Measurements from ENCODE around the gene CLEC17A. TPM values are rescaled to one million over a fixed set of nuclear protein-coding genes. Genes with fewer than 3 reads are reported as not detected.
"Not testable (repeated sequence)": the region's sequence is repeated elsewhere in the genome, so short reads cannot be mapped to it uniquely, and the experiment has no call there.

Gene CLEC17A, protein sequence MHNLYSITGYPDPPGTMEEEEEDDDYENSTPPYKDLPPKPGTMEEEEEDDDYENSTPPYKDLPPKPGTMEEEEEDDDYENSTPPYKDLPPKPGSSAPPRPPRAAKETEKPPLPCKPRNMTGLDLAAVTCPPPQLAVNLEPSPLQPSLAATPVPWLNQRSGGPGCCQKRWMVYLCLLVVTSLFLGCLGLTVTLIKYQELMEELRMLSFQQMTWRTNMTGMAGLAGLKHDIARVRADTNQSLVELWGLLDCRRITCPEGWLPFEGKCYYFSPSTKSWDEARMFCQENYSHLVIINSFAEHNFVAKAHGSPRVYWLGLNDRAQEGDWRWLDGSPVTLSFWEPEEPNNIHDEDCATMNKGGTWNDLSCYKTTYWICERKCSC
- 0.04 TPM in 1 of 2 replicates, not detected in the other for total RNA-seq (2014; rRNA removed; shearing (Covaris generic))

DNA sequence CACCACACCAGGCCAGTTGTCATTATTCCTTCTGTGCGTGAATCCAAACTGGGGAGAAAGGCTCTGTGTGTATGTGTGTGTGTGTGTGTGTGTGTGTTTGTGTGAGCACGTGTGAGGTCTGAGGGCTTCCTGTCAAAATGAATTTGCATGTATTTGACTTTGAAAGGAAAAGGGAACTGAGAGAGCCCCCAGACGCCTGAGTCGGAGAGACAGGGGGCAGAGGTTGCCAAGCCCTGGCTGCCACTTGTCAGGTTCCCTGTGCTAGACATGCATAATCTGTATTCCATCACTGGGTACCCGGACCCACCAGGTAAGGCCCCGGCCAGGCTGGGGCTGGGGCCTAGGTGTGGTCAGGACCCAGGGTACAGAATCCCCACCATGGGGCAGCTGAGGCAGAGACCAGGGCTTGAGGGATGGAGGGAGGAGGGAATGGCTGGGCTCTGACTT, at the start of gene CLEC17A:
CLEC17A (plus strand) TSS at position 191 of the 447 bp plus-strand sequence; CDS start at position 268, 77 bp downstream.
- no peak for DNase-seq
- Histone ChIP-seq H3K9me3 (replicated peaks) (no peaks in the 10 kb centered on the region), H3K27me3 (no peaks in the 10 kb centered on the region), H3K36me3 (no peaks in the 10 kb centered on the region), H3K4me3 (no peak within 1 kb of the TSS), H3K4me1 (no peaks in the 10 kb centered on the region), H3K27ac (no peak within 1 kb of the TSS)

DNA sequence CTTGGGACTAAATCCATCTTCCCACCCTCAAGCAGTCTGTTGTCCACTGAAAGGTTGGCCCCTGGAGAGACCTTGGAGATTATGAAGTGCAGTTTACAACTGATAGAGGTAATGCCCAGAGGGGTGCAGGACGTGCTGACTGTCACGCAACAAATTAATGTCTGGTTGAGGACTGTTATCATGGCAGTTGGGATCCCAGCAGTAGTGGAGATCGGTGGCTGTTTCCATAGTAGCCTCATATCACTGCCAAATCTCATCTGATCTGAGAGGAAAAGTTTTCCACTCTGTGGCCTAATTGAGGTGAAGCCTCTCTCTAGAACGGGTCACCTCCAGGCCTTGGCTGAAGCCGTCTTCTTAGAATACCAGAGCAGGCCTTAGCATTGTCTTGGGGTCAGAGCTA, 49.4 kb upstream of the CLEC17A start:
- no peaks in the 10 kb centered on the region for H3K9me3 ChIP-seq (replicated peaks)
- H3K4me1 ChIP-seq = peaks cover 7% of the 10 kb centered on the region; the same call in 1 of the 2 replicates
- H3K4me3 ChIP-seq = no peak overlapping the region
- no peak overlapping the region for H3K27ac ChIP-seq
- no peaks in the 10 kb centered on the region for H3K27me3 ChIP-seq
- DNase-seq = no peak
- H3K36me3 ChIP-seq = peaks cover 18% of the 10 kb centered on the region

DNA sequence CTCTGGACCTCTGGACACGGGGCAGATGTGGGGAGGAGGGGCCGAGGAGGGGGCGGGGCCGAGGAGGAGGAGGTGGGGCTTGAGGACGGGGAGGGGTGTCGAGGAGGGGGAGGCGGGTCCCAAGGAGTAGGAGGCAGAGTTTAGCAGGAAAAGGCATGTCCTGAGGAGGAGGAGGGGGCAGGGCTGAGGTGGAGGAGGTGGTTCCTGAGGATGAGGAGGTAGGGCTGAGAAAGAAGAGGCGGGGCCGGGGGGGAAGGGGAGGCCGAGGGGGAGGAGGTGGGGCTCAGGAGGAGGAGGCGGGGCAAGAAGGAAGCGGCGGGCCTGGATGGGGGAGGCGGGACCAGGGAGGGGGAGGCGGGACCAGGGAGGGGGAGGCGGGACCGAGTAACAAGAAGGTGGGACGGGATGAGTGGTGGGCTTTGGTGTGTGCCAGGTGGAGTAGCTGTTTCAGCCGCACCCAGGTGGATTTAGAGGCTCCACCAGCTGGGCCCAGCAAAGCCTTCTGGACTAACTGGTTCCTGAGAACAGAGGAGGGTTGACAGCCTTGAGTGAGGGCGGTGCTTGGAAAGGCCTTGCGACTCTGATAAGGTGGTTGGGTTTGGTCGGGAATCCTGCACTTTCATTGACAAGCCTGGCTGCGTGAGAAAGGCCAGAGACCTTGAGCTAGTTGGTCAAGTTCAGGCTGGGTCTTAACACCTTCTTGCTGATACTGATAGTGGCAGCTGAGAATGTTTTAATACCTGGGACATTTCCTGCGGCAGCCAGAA, 45.8 kb upstream of the CLEC17A start:
- Histone ChIP-seq H3K27me3 (no peaks in the 10 kb centered on the region), H3K4me1 (no peaks in the 10 kb centered on the region), H3K36me3 (peaks cover 32% of the 10 kb centered on the region), H3K27ac (no peak overlapping the region), H3K9me3 (replicated peaks) (no peaks in the 10 kb centered on the region), H3K4me3 (no peak overlapping the region)
- peak; percentile 52 to 54 for DNase-seq

DNA sequence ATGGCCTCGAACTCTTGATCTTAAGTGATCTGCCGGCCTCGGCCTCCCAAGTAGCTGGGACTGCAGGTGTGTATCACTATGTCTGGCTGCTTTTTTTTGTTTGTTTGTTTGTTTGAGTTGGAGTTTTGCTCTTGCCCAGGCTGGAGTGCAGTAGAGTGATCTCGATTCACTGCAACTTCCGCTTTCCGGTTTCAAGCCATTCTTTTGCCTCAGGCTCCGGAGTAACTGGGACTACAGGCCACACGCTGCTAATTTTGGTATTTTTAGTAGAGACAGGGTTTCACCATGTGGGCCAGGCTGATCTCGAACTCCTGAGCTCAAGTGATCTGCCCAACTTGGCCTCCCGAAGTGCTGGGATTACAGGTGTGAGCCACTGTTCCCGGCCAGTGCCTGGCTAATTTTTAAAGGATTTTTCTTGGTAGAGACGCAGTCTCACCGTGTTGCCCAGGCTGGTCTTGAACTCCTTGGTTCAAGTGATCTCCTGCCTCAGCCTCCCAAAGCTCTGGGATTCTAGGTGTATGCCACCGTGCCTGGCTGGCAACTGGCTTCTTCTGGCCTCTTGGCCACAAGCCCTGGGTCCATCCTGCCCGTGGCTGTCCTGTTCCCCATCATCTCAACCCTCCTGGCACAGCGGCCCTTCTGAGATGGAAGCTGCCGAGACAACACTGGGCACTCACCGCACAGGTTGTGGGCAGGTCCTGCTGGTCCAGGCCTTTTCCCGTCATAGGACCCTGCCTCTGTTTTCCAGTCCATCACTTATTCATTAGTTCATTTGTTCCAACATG, 42.0 kb upstream of the CLEC17A start:
- Histone ChIP-seq H3K27me3 (no peaks in the 10 kb centered on the region), H3K27ac (no peak overlapping the region), H3K4me1 (no peaks in the 10 kb centered on the region), H3K4me3 (no peak overlapping the region), H3K36me3 (peaks cover 21% of the 10 kb centered on the region), H3K9me3 (replicated peaks) (no peaks in the 10 kb centered on the region)
- no peak for DNase-seq

DNA sequence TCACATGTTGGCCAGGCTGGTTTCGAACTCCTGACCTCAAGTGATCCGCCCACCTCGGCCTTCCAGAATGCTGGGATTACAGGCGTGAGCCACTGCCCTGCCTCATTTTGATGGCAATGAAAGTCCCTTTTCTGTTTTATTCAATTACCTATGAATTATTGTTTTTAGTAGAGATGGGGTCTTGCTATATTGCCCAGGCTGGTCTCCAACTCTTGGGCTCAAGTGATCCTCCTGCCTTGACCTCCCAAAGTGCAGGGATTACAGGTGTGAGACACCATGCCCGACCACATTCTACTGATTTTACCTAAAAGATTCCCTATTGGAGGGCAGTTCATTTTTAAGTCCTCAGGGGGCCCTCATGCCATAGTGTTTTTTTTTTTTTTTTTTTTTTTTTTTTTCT, 40.9 kb upstream of the CLEC17A start:
- DNase-seq; H3K4me3 ChIP-seq; H3K27me3 ChIP-seq; H3K27ac ChIP-seq; H3K4me1 ChIP-seq; H3K9me3 ChIP-seq (replicated peaks): not testable (repeated sequence)
- peaks cover 18% of the 10 kb centered on the region for H3K36me3 ChIP-seq

DNA sequence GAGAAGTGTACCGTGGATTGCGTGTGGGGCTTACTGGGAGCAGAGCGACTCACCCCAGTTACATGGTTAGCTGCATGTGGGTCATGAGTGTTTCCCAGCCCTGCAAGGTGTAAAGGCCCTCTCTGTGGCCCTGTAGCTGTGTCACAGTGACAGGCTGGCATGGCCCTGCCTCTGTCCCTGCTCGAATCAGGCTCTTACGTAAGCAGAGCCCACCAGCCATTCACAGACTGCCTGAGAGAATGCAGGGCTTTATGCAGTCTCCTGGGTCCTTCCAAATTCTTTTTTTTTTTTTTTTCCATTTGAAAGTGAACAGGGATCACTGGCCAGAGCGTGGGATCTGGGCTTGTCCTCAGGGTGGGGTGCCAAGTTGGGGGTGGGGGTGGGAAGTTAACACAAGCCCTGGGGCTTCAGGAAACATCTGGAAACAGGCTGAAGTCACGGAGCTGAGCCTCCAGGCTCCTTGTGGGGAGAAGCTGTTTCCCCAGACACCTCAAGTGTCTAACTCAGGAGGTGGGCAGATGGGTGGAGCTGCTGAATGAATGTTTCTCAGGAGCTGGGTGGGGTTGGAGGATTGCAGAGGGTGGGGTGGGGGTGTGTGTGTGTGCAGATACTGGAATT, 40.1 kb upstream of the CLEC17A start:
- no peaks in the 10 kb centered on the region for H3K27me3 ChIP-seq

DNA sequence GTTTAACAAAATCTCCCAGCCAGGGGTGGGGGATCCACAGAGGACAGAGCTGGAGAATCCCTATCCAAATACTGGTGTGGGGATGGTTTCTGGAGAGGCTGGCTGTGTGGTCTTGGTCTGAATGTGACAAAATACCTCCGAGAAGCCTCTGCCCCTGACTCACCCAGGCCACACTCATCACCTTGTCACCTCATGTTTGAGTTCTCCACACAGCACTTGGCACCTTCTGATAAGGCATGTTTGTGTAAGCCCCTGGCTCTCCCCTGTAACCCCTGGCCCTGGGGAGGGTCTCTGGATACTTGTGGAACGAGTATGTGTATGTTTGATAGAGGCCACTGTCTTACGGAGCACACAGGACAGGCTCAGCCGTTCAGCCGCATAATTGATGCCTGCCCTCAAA, 38.8 kb upstream of the CLEC17A start:
- Histone ChIP-seq H3K4me3 (no peak overlapping the region), H3K9me3 (replicated peaks) (no peaks in the 10 kb centered on the region), H3K27me3 (no peaks in the 10 kb centered on the region), H3K36me3 (peaks cover 19% of the 10 kb centered on the region), H3K27ac (no peak overlapping the region), H3K4me1 (no peaks in the 10 kb centered on the region)
- DNase-seq = no peak

More for the DNA sequence above, 40.1 kb upstream of the CLEC17A start:
- DNase-seq = no peak
- no peak overlapping the region for H3K4me3 ChIP-seq
- no peaks in the 10 kb centered on the region for H3K4me1 ChIP-seq
- no peaks in the 10 kb centered on the region for H3K9me3 ChIP-seq (replicated peaks)
- peaks cover 19% of the 10 kb centered on the region for H3K36me3 ChIP-seq
- H3K27ac ChIP-seq = no peak overlapping the region

GRCh38 chr19:14544977-14545715, 37.7 kb upstream of the CLEC17A start:
- Histone ChIP-seq H3K4me3 (no peak overlapping the region), H3K9me3 (replicated peaks) (no peaks in the 10 kb centered on the region), H3K27ac (no peak overlapping the region), H3K27me3 (no peaks in the 10 kb centered on the region), H3K36me3 (peaks cover 15% of the 10 kb centered on the region; the same call in 1 of the 2 replicates), H3K4me1 (no peaks in the 10 kb centered on the region)
- DNase-seq = peak; percentile 65 to 67

DNA sequence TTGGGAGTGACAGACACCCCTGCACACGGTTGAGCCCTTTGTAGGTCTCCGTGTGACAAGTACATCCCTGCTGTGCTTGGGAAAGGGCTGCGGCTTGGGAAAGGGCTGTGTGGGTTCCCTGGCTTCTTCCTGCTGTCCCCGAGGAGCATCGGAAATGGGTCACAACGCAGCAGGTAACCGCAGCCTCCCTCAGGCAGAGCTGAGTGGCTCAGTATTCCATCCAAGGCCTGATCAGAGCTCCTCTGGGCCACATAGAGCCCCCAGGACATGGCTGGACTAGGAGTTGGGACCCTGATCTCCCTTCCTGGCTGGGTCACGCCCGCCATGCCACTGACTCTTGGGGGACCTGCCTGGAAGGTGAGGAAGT, 37.2 kb upstream of the CLEC17A start:
- Histone ChIP-seq H3K27ac (no peak overlapping the region), H3K27me3 (no peaks in the 10 kb centered on the region), H3K36me3 (peaks cover 12% of the 10 kb centered on the region; the same call in 1 of the 2 replicates), H3K4me3 (no peak overlapping the region), H3K4me1 (no peaks in the 10 kb centered on the region), H3K9me3 (replicated peaks) (no peaks in the 10 kb centered on the region)
- no peak for DNase-seq

DNA sequence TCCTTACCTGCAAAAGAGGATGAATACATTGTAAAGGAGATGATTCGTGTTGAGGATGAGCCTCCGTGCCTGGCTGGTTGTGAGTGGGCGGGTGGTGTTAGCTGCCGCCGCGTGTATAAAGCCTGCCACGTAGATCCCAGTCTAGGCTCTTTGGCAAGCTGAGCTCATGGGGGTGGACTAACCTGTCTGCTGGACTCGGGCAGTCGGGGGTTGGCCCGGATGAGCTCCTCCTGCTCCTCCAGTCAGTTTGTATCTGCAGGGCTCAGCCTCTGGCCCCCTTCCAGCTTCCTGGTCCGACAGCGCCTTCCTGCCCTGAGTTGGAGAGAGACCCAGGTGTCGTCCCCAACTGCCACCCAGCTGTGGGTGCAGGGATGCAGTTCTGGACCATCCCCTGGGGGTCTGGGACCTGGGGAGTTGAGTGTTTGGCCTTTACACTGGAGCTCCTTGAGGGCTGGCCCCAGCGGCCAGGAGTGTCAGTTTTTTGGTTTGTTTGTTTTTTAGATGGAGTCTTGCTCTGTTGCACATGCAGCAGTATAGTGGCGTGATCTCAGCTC, 32.6 kb upstream of the CLEC17A start:
- Histone ChIP-seq H3K27ac (no peak overlapping the region), H3K4me3 (no peak overlapping the region), H3K36me3 (peaks cover 7% of the 10 kb centered on the region), H3K27me3 (no peaks in the 10 kb centered on the region), H3K9me3 (replicated peaks) (no peaks in the 10 kb centered on the region), H3K4me1 (peaks cover 2% of the 10 kb centered on the region; the same call in 1 of the 2 replicates)
- DNase-seq = no peak

DNA sequence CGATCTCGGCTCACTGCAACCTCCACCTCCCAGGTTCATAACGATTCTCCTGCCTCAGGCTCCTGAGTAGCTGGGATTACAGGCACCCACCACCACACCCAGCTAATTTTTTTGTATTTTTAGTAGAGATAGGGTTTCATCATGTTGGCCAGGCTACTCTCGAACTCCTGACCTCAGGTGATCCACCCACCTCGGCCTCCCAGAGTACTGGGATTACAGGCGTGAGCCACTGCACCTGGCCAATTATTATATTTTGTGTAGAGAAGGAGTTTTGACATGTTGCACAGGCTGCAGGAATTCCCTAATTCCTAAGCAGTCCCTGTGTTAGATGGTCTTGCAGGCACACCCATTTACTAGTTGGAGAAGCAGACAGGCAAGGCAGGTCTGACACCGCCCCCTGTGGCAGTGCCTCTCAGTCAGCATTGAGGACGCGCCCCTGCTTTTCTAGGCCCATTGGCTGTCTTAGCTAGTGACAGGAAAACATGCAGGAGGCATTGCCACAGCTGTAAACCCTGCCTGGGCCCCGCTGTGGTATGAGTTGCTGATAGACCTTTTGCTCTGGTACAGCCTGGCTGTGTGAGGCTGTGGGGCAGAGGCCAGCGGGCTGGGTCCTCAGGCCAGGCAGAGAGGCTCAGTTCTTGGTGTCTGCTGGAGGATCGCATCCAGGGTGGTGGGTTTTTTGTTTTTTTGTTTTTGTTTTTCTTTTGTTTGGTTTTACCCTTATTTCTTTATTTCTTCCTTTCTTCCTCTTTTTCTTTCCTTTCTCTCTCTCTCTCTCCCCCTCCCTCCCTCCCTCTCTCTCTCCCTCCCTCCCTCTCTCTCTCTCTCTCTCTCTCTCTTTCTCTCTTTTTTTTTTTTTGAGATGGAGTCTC, 31.5 kb upstream of the CLEC17A start:
- H3K27me3 ChIP-seq, H3K36me3 ChIP-seq: not testable (repeated sequence)
- peak; percentile 93 to 95 for DNase-seq

GRCh38 chr19:14552006-14552360, 30.9 kb upstream of the CLEC17A start:
- not testable (repeated sequence) for H3K36me3 ChIP-seq; H3K27ac ChIP-seq; DNase-seq; H3K9me3 ChIP-seq (replicated peaks); H3K4me3 ChIP-seq; H3K4me1 ChIP-seq; H3K27me3 ChIP-seq

More for the DNA sequence above, 31.5 kb upstream of the CLEC17A start:
- not testable (repeated sequence) for H3K4me1 ChIP-seq; H3K27ac ChIP-seq; H3K9me3 ChIP-seq (replicated peaks); H3K4me3 ChIP-seq
